ENCODE data around the gene STK24.

Gene STK24

GRCh38 chr13:98439126-98439828, 137.6 kb downstream of the STK24 start:
- intact Hi-C loops (cut with micrococcal nuclease) = no loop called here
- Mint-ChIP-seq H3K27ac (no peak overlapping the region), H3K36me3 (ENCODE audit: low read depth) (peaks cover 90% of the 10 kb centered on the region), H3K4me3 (no peak overlapping the region), H3K4me1 (ENCODE audit: low read depth) (peaks cover 8% of the 10 kb centered on the region), H3K27me3 (no peaks in the 10 kb centered on the region), H3K9me3 (no peaks in the 10 kb centered on the region)

- no peaks in the 10 kb centered on the region for H3K9me3 Mint-ChIP-seq
- peaks cover 83% of the 10 kb centered on the region for H3K36me3 Mint-ChIP-seq (ENCODE audit: low read depth)
- peaks cover 5% of the 10 kb centered on the region for H3K4me1 Mint-ChIP-seq (ENCODE audit: low read depth)
- intact Hi-C loops (cut with micrococcal nuclease) = no loop called here
- H3K27ac Mint-ChIP-seq = no peak overlapping the region
- H3K27me3 Mint-ChIP-seq = no peaks in the 10 kb centered on the region
- no peak overlapping the region for H3K4me3 Mint-ChIP-seq
These were observed 138.4 kb downstream of the STK24 start for GRCh38 chr13:98438246-98439125.

DNA sequence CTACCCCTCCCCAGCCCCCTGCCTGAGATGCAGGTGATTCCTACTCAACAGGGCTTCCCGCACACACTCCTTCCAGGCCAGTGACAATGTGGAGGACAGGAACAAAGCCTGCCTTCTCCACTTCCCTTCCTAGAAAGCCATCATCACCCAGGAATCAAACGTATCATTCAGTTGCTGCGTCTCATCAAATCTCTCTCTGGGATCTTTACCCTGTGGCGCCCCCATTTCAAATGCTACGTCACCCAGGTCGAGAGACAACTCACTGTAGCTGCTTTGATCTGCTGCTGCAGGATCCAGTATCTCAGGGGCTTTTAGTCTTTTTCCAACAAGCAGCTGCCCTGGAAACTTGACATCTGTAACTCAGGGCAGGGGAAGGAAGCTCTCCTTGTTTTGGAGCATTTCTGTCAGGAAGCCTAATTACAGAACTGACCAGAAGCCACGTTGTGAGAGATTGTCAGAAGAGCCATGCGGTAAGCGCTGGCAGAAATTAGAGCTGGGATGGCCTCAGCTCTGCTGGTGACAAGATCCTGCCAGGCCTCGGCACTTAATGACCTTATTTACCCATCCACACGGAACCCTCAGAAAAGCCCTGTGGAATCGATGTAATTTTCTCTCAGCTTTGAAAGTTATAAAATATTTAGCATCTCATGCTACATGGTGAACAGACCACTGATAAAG, 140.5 kb downstream of the STK24 start:
- H3K9me3 Mint-ChIP-seq = no peaks in the 10 kb centered on the region
- H3K4me3 Mint-ChIP-seq = no peak overlapping the region
- no peaks in the 10 kb centered on the region for H3K4me1 Mint-ChIP-seq (ENCODE audit: low read depth)
- intact Hi-C loops (cut with micrococcal nuclease) = no loop called here
- no peak overlapping the region for H3K27ac Mint-ChIP-seq
- peaks cover 81% of the 10 kb centered on the region for H3K36me3 Mint-ChIP-seq (ENCODE audit: low read depth)
- H3K27me3 Mint-ChIP-seq = no peaks in the 10 kb centered on the region

DNA sequence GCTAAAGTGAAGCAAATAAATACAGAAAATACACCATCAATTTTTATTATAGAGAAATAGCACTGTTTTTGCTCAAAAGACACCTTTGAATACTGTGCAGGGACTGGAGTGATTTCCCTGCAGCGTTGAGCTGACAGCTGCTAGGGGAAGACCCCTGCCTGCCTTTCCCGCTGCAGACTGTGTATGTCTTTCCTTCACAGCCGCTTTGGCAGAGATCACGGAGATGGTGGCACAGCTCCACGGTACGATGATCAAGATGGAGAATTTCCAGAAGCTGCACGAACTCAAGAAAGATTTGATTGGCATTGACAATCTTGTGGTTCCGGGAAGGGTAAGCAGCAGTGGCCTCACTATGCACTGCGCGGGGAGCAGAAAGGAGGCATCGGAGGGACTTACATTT, 141.5 kb downstream of the STK24 start:
- intact Hi-C loops (cut with micrococcal nuclease) = no loop called here
- no peaks in the 10 kb centered on the region for H3K27me3 Mint-ChIP-seq
- H3K9me3 Mint-ChIP-seq = no peaks in the 10 kb centered on the region
- H3K4me3 Mint-ChIP-seq = no peak overlapping the region
- H3K36me3 Mint-ChIP-seq (ENCODE audit: low read depth) = peaks cover 78% of the 10 kb centered on the region
- no peaks in the 10 kb centered on the region for H3K4me1 Mint-ChIP-seq (ENCODE audit: low read depth)
- no peak overlapping the region for H3K27ac Mint-ChIP-seq

DNA sequence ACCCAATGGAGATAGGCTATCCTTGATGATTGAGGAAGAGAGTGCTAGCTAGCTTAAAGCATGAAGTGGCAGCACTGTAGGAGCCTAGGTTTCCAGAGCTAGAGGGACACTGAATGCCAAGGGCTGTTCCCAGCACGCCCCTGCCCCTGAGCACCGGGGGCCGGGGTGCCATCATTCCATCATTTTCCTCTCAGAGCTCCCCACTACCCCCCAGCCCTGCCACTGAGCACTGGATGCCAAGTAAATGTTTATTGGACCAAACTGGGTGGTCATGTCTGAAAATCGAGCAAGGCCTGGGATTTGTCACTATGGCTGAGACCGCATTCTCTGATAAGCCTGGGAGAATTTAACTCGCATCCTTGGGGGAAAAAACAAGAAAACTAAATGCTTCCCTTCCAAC, 142.8 kb downstream of the STK24 start:
- Mint-ChIP-seq H3K27ac (no peak overlapping the region), H3K36me3 (ENCODE audit: low read depth) (peaks cover 67% of the 10 kb centered on the region), H3K9me3 (no peaks in the 10 kb centered on the region), H3K27me3 (no peaks in the 10 kb centered on the region), H3K4me3 (no peak overlapping the region), H3K4me1 (ENCODE audit: low read depth) (no peaks in the 10 kb centered on the region)
- intact Hi-C loops (cut with micrococcal nuclease) = no loop called here

- Mint-ChIP-seq H3K27ac (no peak overlapping the region), H3K36me3 (ENCODE audit: low read depth) (peaks cover 67% of the 10 kb centered on the region), H3K27me3 (no peaks in the 10 kb centered on the region), H3K9me3 (no peaks in the 10 kb centered on the region), H3K4me1 (ENCODE audit: low read depth) (no peaks in the 10 kb centered on the region), H3K4me3 (no peak overlapping the region)
- intact Hi-C loops (cut with micrococcal nuclease) = no loop called here
These were observed 143.3 kb downstream of the STK24 start for GRCh38 chr13:98433654-98434053.

GRCh38 chr13:98432638-98433037, 144.3 kb downstream of the STK24 start:
- H3K36me3 Mint-ChIP-seq (ENCODE audit: low read depth) = peaks cover 67% of the 10 kb centered on the region
- H3K27ac Mint-ChIP-seq = no peak overlapping the region
- no peaks in the 10 kb centered on the region for H3K27me3 Mint-ChIP-seq
- H3K4me3 Mint-ChIP-seq = no peak overlapping the region
- no peaks in the 10 kb centered on the region for H3K9me3 Mint-ChIP-seq
- intact Hi-C loops (cut with micrococcal nuclease) = no loop called here
- no peaks in the 10 kb centered on the region for H3K4me1 Mint-ChIP-seq (ENCODE audit: low read depth)

DNA sequence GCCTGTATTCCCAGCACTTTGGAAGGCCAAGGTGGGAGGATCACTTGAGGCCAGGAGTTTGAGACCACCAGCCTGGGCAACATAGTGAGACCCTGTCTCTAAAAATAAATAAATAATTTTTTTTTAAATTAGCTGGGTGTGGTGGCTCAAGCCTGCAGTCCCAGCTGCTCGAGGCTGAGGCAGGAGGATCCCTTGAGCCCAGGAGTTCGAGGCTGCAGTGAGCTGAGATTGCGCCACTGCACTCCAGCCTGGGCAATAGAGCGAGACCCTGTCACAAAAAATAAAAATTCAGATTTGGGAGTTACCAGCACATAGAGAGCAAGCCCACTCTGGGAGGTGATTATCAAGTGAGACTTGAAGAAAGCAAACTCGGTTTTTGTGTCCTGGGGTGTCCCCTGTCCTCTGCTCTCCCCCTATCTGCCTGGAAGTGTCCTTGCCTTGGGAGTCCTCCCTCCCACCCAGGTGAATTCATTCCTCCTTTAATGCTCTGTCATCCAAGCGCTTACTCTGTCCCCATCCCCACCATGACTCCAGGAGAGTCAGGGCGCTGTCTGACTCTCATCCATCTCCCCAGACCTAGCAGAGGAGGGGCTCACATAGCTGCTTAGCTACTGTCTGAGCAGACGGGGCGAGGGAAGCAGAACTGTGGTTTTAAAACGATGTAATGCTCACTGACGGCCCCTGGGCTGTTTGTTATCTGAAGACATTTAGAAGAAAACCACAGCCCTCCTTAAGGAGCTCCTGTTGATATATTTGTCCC, 146.8 kb downstream of the STK24 start:
- H3K27ac Mint-ChIP-seq = no peak overlapping the region
- intact Hi-C loops (cut with micrococcal nuclease) = no loop called here
- H3K4me3 Mint-ChIP-seq = no peak overlapping the region
- H3K36me3 Mint-ChIP-seq (ENCODE audit: low read depth) = peaks cover 64% of the 10 kb centered on the region
- H3K9me3 Mint-ChIP-seq = no peaks in the 10 kb centered on the region
- H3K4me1 Mint-ChIP-seq (ENCODE audit: low read depth) = no peaks in the 10 kb centered on the region
- H3K27me3 Mint-ChIP-seq = no peaks in the 10 kb centered on the region

- no peak overlapping the region for H3K27ac Mint-ChIP-seq
- no peaks in the 10 kb centered on the region for H3K4me1 Mint-ChIP-seq (ENCODE audit: low read depth)
- H3K27me3 Mint-ChIP-seq = no peaks in the 10 kb centered on the region
- intact Hi-C loops (cut with micrococcal nuclease) = no loop called here
- H3K9me3 Mint-ChIP-seq = no peaks in the 10 kb centered on the region
- H3K36me3 Mint-ChIP-seq (ENCODE audit: low read depth) = peaks cover 70% of the 10 kb centered on the region
- H3K4me3 Mint-ChIP-seq = no peak overlapping the region
These were observed 147.4 kb downstream of the STK24 start for GRCh38 chr13:98429531-98429930.

DNA sequence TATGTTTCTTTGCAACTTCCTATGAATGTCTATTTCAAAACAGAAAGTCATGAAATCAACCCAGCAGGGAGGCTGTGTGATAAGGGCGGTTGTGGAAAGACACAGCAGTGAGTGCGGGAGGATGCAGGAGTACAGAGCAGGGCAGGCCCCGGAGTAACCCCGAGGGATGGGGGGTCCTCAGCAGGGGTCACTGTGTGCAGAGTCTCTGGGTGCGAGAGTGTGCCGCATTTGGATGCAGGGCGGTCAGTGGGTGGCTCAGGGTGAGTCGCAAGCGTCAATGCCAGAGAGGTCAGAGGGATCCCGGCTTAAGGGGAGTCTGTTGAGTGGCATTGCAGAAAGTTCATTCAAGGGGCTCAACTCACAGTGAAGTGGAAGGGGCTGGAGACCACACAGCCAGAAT, 147.8 kb downstream of the STK24 start:
- intact Hi-C loops (cut with micrococcal nuclease) = no loop called here
- no peak overlapping the region for H3K4me3 Mint-ChIP-seq
- no peaks in the 10 kb centered on the region for H3K4me1 Mint-ChIP-seq (ENCODE audit: low read depth)
- no peaks in the 10 kb centered on the region for H3K9me3 Mint-ChIP-seq
- peaks cover 74% of the 10 kb centered on the region for H3K36me3 Mint-ChIP-seq (ENCODE audit: low read depth)
- no peak overlapping the region for H3K27ac Mint-ChIP-seq
- H3K27me3 Mint-ChIP-seq = no peaks in the 10 kb centered on the region

DNA sequence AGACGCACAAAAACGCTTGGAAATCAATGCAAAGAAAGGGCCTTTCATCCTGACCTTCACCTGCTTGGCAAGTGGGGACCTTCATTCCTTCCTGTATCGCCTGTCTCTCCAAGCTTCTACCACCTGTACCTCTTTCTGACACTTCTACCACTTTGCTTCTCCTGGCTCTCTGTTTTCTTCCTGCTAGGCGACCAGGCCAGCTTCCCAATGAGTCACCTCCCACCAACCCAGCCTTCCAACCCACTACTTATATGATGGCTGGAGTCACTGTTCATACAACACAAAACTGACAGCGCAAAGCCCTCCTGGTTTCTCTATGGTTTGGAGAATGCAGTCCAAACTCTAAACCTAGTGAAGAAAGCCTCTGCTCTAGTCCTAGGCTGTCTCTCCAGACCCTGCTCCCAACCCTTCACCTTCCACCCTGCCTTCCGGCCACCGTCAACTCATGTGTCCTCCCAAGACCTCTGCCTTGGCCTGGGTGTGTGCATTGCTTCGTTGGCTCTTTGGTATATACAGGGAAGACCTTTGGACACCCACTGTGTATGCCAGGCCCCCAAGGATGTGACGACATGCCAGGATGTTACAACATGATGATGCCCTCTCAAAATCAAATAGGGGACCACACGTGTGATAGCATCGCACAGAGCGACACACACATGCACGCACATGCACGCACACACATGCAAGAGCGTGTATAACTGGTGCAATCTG, 148.5 kb downstream of the STK24 start:
- Mint-ChIP-seq H3K27me3 (no peaks in the 10 kb centered on the region), H3K36me3 (ENCODE audit: low read depth) (peaks cover 78% of the 10 kb centered on the region), H3K4me1 (ENCODE audit: low read depth) (no peaks in the 10 kb centered on the region), H3K27ac (no peak overlapping the region), H3K9me3 (no peaks in the 10 kb centered on the region), H3K4me3 (no peak overlapping the region)
- intact Hi-C loops (cut with micrococcal nuclease) = no loop called here

DNA sequence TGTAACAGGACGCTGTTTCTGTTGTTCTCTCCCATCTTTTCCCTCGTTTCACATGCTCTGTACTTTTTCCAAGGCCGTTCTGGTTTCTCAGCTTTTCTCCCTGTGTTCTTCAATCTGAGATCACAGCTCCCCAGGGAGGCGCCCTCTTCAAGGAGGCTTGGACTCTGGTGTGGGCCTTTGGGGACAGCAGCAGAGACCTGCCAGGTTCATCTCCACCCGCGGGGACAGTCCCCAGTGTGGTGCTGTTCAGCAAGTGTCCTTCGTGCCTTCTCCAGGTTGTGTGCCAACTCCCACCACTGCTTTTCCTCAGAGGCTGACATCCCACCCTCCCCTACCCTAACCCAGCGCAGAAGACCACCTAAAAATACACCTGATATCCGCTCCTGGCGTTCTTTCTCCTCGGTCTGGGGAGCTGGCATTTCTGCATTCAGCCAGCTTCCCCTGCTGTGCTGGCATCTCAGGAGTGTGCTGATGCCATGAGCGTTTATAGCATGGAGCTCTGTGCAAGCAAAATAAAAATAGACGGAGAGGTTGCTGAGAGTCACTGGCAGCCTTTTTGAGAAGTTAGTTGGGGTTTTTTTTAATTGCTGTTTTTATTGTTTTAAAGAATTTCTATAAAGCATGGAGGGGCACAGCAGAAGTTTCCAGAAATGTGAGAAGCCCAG, 149.4 kb downstream of the STK24 start:
- no peaks in the 10 kb centered on the region for H3K4me1 Mint-ChIP-seq (ENCODE audit: low read depth)
- no peaks in the 10 kb centered on the region for H3K9me3 Mint-ChIP-seq
- H3K27me3 Mint-ChIP-seq = no peaks in the 10 kb centered on the region
- no peak overlapping the region for H3K27ac Mint-ChIP-seq
- intact Hi-C loops (cut with micrococcal nuclease) = no loop called here
- H3K4me3 Mint-ChIP-seq = no peak overlapping the region
- H3K36me3 Mint-ChIP-seq (ENCODE audit: low read depth) = peaks cover 70% of the 10 kb centered on the region

- peaks cover 2% of the 10 kb centered on the region for H3K27me3 Mint-ChIP-seq
- H3K36me3 Mint-ChIP-seq (ENCODE audit: low read depth) = peaks cover 50% of the 10 kb centered on the region
- H3K4me1 Mint-ChIP-seq (ENCODE audit: low read depth) = no peaks in the 10 kb centered on the region
- H3K4me3 Mint-ChIP-seq = no peak overlapping the region
- no peaks in the 10 kb centered on the region for H3K9me3 Mint-ChIP-seq
- intact Hi-C loops (cut with micrococcal nuclease) = no loop called here
- H3K27ac Mint-ChIP-seq = no peak overlapping the region
These were observed 153.5 kb downstream of the STK24 start for GRCh38 chr13:98423417-98423816.

Data from dendritic cell treated with granulocyte-macrophage colony-stimulating factor and Interleukin-4, amounts not matched to agents 40 ng/mL and 50 ng/mL, for 4 days (primary cell).